ENCODE measurements around the gene MUC5AC.
"Not testable (repeated sequence)": the region's sequence is repeated elsewhere in the genome, so short reads cannot be mapped to it uniquely, and the experiment has no call there.

MUC5AC gene

GRCh38 chr11:1157645-1158591, at the start of gene MUC5AC:
TSS of gene MUC5AC (plus strand) at chr11:1157953. CDS start at chr11:1158000, 47 bp downstream.
- no peak for DNase-seq

- DNase-seq = no peak
Observed at GRCh38 chr11:1108246-1108900, 49.4 kb upstream of the MUC5AC start.

DNA sequence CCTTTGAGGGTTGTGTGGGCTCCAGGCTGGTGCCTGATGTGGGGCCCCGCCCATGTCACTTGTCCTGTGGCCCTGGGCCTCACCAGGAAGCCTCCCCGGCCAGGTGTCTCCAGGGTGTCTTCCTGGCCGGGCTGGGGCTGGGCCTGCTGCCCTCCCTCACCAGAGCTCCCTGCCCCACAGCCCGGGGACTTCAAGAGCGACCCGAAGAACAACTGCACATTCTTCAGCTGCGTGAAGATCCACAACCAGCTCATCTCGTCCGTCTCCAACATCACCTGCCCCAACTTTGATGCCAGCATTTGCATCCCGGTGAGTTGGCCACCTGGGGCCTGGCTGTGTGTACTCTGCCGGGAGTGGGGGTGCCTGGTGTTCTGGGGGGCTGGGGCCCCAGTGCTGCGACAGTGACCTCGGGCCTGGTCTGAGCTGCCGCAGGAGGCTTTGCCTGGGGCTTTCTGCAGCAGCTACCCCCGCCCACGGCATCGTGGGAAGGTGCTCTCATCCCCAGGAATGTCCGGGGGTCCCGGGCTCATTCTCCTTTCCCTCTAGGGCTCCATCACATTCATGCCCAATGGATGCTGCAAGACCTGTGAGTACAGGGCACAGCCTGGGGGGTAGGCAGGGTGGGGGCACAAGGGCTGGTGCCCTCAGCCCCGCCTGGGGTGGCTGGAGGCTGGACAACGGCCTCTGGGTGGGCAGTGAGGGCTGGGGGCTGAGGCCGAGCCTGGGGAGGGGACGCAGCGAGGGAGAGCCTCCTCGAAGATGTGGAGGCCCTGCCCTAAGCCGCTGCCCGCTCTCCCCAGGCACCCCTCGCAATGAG, 48.4 kb upstream of the MUC5AC start:
- DNase-seq = no peak

GRCh38 chr11:1109918-1110705, 47.6 kb upstream of the MUC5AC start:
- no peak for DNase-seq

GRCh38 chr11:1111545-1112212, 46.1 kb upstream of the MUC5AC start:
- no peak for DNase-seq

DNA sequence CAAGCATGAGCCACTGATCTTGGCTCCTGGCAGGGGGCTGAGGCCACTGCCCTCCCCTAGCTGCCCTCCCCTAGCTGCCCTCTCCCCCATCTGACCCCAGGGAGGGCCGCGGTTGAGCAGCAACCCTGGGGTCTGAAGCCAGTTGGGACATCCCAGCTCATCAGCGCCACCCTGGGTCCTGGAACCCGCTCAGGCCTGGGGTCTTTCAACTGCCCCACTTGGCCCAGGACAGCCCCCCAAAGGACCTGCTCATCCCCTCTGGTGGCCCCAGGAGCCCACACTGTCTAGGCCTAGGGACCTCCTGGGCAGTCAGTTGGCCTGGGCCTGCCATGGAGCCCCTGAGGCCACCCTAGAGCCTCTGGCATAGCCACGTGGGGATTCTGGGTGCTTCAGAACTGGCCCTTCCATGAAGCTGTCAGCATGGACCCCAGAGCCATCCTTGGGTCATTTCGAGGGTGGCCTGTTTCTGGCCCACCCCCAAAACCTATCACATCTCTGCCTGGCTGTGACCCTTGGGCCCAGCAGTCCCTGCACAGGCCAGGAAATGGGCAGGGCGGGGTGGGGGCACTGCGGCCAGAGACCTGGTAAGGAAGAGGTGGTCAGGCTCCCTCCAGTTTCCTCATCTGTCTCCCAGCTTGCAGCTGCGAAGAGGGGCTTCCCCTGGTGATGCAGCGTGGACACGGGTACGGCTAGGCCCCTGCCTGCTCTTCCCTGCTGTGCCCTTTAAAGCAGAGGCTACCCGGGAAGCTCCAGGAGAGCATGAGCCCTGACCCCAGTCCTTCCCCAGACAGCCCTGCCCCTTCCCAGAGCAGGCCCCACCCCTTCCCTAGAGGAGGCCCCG, 45.2 kb upstream of the MUC5AC start:
- no peak for DNase-seq

DNA sequence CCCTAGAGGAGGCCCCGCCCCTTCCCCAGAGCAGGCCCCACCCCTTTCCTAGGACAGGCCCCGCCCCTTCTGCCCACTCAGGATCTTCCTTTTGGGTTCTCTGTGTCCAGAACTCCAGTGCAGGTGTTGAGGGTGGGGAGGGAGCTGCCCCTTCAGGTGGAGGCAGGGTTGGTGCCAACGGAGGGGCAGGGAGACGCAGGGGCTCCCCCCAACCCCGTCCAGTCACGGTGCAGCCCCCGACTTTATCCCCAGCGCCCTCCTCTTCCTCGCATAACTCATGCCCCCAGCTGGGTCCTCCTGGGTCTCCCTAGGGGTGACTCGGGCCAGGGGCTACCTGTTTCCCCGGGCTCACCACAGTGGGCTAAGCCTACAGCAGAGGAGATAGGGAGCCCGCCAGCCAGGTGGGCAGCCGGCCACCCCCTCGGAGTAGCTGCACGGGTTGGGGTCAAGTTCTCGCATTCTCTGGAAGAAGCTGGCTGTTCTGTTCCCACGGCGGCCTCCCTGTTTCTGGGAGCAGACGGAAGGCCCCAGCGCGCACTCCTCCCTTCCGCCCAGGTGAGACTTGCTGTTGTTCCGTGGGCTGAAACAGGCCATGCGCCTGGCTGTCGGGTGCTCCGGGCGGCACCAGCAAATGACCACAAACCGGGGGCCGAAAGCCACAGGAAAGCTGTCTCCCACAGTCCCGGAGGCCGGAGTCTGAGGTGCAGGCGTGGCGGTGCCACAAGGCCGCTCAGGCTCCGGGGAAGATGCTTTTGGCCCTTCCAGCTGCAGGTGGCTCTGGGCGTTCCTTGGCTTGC, 44.1 kb upstream of the MUC5AC start:
- no peak for DNase-seq

- DNase-seq = not testable (repeated sequence)
Observed at GRCh38 chr11:1115292-1115691, 42.5 kb upstream of the MUC5AC start.

- DNase-seq = no peak
Observed at GRCh38 chr11:1116104-1116503, 41.6 kb upstream of the MUC5AC start.

DNA sequence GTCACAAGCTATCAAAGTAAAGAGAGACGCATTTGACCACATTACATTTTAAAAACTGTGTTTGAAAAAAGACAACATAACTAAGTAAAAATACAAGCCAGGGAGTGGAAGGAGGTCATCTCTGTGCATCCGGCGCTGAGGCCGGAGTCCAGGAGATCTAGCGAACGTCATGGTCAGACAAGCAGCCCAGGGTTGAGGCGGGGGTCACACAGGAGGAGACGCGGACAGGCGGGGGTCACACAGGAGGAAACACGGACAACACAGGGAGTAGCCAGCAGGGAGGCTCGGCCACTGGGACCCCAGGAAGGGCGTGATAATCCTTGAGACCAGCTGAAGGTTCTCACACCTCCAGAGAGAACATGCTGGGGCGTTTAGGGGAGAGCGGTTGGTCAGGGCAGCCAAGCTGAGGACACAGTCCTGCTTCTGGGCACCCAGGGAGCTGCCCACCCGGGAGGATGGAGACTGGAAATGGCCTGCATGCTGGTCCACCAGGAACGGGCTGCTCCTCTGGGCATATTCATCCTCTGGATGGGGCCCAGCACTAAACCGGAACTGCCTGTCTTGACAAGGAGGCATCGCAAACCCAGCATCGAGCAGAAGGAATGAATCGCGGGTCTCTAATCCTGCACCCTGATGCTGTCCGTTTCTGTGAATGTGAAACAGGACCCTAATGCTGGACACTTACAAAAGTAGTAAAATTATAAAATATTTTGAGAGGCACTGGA, 40.9 kb upstream of the MUC5AC start:
- DNase-seq = no peak

DNA sequence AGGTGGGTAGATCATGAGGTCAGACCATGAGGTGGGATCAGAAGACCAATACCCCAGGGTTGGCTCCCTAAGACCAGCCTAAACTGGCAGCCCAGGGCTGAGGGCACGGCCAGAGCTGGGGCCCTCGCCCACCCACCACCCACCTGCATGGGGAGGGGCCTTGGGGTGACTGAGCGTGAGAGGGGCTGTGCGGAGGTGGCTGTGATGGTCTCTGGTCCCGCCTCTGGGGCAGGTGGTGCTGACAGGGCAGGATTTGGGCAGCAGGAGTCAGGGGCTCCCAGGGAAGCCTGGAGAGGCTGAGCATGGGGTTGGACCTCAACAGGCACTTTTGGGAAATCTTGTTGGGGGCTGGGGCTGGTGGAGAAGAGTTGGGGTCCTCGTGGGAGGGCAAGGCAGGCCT, 39.8 kb upstream of the MUC5AC start:
- no peak for DNase-seq

DNA sequence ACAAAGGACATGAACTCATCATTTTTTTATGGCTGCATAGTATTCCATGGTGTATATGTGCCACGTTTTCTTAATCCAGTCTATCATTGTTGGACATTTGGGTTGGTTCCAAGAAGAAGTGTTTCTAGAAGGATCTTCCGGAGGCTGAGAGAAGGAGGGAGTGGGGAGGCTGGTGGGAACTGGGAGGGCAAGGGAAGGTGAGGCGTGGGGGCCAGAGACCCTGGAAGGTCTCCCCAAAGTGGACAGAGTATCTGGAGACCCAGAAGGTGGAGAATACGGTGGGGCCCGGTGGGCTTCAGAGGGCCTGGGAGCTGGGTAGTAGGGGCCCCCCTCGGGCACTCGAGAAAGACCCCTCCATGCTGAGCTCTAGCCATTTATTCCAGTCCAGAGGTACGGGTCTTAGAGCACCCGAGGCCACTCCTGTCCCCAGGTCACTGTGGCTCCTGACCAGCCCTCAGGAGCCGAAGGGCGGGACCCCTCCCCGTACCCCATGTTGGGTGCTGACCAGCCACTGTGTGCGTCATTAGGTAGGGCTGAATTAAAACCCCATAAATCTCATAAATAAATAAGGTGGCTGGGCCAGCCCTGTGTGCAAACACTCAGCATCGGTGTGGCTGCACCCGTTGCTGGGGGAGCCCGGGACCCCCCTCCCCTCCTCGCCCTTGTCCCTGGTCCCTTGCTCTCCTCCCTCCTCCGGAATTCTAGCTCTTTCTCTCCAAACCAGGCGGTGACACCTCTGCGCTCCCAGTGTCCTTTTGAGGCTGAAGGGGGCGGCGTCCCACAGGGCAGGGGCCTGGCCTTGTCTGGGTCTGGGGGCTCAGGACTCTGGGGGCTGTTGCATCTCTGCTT, 38.8 kb upstream of the MUC5AC start:
- DNase-seq = no peak

DNA sequence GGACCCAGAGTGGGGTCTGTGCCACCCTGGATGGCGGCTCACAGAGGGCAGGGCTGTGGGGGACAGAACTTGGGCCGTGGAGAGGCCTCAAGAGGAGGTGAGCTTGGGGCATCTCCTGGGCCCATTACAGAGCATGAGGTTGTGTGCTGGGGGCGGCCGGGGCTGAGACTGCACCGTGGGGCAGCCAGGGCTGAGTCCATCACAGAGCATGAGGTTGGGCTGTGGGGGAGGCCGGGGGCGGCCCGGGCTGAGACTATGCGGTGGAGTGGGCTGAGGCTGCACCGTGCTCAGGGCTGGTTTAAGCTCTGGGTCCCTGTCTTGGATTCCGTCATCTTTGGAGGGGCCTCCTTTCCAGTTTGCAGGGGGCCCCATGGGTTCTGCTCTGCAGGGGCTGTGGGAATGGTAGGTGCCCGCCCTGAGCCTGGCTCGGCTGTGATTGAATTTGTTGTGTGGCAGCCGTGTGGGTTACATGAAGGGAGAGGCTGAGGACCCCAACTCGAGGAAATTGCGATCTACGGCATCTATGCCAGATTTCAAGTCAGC, 38.1 kb upstream of the MUC5AC start:
- no peak for DNase-seq

GRCh38 chr11:1120532-1121330, 37.0 kb upstream of the MUC5AC start:
- DNase-seq = no peak

DNA sequence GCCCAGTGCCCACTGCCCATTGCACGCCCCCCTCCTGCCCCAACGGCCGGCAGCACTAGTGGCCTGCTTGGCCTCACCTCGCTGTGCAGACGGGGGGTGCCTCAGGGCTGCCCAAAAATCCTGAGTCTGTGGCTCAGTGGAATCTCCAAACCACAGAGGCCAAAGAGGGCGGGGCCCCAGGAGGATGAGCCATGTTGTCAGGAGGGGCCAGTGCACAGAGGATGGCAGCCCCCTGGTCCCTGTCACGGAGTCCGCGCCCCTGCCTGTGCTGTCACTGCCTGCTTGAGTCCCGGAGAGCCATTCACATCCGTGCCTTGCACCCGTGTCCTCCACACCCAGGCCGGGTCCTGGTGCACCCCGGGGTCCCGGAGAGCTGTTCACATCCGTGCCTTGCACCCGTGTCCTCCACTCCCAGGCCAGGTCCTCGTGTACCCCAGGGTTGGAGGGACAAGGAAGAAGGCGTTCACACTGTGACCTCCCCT, 36.4 kb upstream of the MUC5AC start:
- DNase-seq = no peak

GRCh38 chr11:1121813-1122663, 35.7 kb upstream of the MUC5AC start:
- no peak for DNase-seq
